GM19467 (cell line): ENCODE data around the gene AZIN2.

ENCODE experiments used
- ATAC-seq: cut with Tn5 transposase; IDR thresholded peaks from one replicate; pipeline ENCODE4 v1.9.1; 2021; ENCODE audit warnings: mild to moderate bottlenecking, moderate library complexity; ENCODE audit not compliant: unreplicated experiment

AZIN2 gene

DNA sequence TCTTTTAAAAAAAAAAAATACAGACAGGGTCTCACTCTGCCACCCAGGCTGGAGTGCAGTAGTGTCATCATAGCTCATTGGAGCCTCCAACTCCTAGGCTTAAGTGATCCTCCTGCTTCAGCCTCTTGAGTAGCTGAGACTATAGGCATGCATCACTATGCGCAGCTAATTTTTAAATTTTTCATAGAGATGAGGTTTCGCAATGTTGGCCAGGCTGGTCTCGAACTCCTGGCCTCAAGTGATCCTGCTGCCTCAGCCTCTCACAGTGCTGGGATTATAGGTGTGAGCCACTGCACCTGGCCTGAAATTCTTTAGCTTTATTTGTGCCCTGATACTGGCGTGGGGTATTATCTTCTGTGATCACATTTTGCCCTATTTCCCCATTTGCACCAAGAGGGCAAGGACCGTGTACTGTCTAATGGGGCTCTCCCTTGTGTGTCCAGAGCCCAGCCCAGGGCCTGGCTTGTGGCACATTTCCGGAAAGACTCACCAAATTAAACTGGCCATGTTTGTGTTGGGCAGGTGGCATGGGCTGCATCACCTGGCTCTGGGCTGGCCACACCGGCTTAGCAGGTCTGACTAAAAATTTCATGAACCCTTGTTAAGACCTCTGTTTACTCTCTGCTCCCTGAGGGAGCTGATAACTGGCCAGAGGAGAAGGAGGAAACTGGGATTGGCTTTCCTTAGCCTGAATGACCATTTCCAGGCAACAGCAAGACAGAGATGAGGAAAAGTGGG, 68.7 kb downstream of the AZIN2 start:
- ATAC-seq = no peak

DNA sequence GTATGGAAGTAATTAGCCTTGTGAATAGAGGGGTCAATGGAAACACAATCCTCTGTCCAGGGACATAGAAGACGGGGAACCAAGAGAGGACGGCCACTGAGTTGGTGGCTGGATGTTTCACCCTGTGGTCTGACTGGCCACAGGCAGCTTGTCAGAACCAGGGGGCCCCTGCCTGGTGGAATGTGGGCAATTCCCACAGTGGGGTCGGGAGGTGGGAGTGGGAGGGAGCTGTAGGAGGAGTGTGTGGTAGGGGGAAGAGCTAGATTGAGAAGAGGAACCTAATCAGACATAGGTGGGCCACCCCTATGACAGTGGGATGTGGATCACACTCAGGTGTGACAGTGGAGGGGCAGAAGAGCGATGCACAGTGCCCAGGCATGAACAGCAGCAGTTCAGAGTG, 69.6 kb downstream of the AZIN2 start:
- no peak for ATAC-seq

GRCh38 chr1:33151116-33151515, 70.2 kb downstream of the AZIN2 start:
- ATAC-seq = no peak

DNA sequence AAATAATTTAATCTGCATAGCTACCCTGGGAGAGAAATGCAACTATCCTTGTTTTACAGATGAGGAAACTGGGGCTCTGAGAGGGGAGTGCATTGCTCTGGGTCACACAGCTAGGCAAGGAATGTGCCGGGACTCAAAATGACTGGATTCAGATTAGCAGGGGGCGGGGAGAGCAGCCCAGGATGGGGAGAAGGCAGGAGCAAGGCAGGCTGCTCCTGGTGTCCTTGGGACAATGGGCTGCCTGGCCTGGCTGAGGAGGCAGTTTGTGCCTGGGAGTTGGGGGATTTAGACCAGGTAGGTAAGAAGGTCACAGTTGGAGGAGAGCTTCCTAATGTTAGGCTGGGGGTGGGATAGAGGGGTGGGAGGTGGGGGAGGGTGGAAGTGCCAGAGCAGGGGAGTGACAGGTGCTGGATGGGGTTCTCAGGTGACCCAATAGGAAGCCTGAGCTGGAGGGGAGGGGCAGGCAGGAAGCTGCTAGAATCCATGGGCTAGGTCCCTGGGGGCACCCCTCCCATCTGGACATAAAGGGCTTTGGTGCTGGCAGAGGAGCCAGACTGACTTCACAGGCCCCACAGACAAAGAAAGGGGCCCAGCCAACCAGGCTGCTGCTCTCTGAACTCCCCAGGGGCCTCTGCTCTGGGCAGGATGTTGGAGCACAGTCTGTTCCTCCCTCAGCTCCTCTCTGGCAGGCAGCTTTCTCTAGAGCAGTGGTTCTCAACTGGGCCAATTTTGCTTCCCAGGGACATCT, 71.9 kb downstream of the AZIN2 start:
- ATAC-seq = no peak

DNA sequence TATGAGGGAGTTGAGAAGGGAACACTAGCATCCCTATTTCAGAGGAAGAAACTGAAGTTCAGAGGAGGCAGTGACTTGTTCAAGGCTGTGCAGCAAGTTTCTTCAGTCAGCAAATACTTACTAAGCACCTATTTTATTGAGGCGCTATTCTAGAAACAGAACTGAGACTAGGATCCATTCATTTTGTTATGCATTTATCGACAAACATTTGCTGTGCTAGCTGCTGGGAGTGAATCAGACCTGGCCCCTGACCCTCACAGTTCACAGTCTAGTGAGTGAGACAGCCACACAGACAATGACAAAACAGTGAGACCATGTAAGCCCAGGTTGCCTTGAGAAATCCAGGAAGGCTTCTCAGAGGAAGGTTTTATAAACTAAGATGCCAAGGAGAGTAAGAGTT, 72.7 kb downstream of the AZIN2 start:
- no peak for ATAC-seq

GRCh38 chr1:33155877-33156538, 75.1 kb downstream of the AZIN2 start:
- ATAC-seq = no peak

- ATAC-seq = no peak
Measured at GRCh38 chr1:33157131-33157530, 76.2 kb downstream of the AZIN2 start.

GRCh38 chr1:33158366-33158765, 77.4 kb downstream of the AZIN2 start:
- ATAC-seq = no peak

DNA sequence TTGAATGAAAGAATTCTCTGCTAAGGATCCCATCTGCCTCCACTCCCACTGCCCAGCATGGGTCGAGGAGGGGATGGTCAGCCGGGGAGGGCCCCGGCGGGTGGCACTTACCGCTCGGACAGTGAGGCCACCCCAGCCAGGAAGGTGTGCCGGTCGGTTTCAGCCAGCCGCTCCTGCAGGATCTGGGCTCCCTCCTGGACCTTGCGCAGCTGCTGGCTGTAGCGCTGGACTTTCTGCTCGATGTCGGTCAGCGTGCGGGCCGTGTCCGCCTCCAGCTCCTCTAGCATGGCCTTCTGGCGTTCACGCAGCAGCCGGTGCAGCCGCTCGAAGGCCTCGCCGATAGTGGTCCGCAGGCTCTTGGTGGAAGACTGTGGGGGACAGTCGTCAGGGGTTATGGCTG, 78.6 kb downstream of the AZIN2 start:
- ATAC-seq = no peak

GRCh38 chr1:33161061-33161681, 80.2 kb downstream of the AZIN2 start:
- ATAC-seq = no peak

DNA sequence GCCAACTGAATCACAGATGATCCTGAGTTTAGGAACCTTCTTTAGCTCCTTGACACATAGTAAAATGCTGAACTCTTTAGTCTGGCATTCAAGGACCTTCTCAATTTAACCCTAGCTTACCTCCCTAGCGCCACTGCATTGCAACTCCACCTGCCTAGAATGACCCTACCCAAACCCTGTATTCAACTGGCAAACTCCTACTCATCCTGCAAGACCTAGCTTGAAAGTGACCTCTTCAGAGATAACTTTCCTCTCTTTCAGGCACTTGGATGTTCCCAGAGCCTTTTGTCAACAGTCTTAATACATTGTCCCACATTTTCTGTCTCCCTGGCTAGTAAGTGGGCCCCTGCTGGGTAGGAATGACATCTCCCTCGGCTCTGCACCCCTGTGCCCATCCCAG, 81.2 kb downstream of the AZIN2 start:
- no peak for ATAC-seq

DNA sequence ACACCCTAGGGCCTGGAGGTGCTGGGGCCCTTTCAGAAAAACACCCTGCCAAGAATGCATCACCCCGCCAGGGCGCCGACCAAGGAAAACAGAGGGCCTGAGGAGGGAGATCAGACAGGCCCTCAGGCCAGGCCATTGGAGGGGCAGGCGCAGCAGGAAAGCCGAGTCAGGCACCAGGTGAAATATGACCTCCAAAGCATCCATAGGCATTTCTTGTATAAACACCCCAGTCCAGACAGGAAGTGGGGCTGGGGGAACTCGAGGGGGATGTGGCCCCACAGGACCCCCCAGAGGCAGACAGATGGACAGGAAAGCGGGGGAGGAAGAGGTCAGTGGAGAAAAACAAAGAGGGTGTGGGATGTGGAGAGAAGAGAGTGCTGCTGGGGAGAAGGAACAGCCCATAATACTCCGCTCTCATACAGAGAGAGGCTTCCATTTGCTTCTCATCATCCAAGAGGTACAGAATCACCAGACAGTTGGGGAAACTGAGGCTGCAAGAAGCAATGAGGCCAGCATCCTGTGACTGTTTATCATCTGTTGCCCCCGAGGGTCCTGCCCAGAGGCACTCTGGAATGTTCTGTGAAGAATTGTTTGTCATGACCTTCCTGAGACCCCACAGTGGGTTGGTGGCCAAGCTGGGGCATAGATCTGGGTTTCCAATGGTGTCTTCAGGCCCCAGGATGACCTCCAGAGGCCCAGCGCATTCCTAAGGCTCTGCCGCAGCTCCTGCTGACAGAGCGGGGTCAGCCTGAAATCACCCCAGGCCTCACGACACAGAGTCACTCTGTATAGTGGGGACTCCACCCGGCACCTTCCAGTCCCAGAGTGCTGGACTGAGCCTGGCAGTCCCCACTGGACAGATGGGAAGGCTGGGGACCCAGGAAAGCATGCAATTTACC, 82.9 kb downstream of the AZIN2 start:
- ATAC-seq = no peak

DNA sequence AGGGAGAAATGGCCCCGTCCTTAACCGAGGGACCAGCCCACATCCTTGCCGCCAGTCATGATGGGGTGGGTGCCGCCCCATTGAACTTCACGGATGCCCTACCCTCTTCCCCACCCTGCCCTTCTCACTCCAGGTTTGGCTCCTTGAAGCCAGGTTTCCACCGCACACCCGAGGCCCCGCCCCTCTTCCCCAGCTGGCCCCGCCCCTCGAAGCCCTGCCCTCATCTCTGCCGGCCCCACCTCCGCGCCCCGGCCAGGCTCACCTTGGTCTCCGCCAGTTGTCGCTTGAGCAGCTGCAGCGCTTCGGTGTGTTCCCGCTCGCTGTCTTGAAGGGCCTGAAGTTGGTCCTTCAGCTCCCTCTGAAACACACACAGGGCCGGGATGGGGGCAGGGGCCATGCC, 84.3 kb downstream of the AZIN2 start:
- ATAC-seq = no peak

- ATAC-seq = no peak
Measured at GRCh38 chr1:33165809-33166208, 84.9 kb downstream of the AZIN2 start.

GRCh38 chr1:33167650-33168447, 86.9 kb downstream of the AZIN2 start:
- no peak for ATAC-seq

DNA sequence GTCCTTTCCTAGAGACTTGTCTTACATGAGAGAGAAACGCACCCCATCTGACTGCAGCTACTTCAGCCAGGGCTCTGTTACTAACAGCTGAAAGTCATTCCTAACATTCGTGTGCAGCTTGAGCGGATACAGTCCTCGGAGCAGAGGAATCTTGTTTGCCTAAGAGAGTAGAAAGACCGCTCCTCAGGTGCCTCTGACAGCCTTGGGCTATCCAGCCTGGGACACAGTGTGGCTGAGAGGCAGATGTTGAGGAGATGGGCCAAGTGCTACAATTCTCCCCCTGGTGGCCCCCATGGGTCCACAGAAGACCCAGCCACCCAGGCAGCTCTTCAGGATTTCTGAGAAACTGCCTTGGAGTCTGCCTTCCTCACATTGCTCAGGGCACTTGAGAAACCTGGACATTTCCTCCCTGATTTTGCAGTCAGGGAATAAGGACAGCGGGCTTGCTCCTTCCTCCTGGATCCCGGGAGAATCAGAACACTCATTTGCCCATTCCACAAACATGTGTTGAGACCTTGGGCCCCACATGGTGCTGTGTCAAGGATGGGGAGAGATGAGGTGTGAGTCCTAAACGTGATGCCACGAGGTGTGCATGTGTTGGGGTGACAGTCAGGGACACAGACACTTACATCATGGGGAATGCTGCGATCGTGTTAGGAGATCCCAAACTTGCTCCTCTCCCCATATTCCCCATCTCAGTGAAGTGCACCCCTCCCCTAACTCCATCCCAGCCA, 87.8 kb downstream of the AZIN2 start:
- ATAC-seq = no peak

- no peak for ATAC-seq
Measured at GRCh38 chr1:33169290-33170055, 88.5 kb downstream of the AZIN2 start.
